ENCODE data around the gene TMEM131L.
A peak's percentile ranks its signal among the peaks of the same experiment; 100 is the strongest.

TMEM131L gene

GRCh38 chr4:153622778-153623240, 156.6 kb downstream of the TMEM131L start:
- no peak for DNase-seq

GRCh38 chr4:153623491-153623890, 157.3 kb downstream of the TMEM131L start:
- DNase-seq, result no peak

- no peak for DNase-seq
These were observed 162.7 kb downstream of the TMEM131L start for GRCh38 chr4:153628796-153629315.

- no peak for DNase-seq
These were observed 163.6 kb downstream of the TMEM131L start for GRCh38 chr4:153629776-153630175.

- peak; percentile 26 for DNase-seq
These were observed 168.7 kb downstream of the TMEM131L start for GRCh38 chr4:153634738-153635353.

GRCh38 chr4:153635846-153636245, 169.7 kb downstream of the TMEM131L start:
- DNase-seq, result no peak

GRCh38 chr4:153637201-153637600, 171.0 kb downstream of the TMEM131L start:
- no peak for DNase-seq

- DNase-seq, result no peak
These were observed 171.9 kb downstream of the TMEM131L start for GRCh38 chr4:153638011-153638410.

GRCh38 chr4:153638999-153639398, 172.8 kb downstream of the TMEM131L start:
- DNase-seq, result no peak

- no peak for DNase-seq
These were observed 174.0 kb downstream of the TMEM131L start for GRCh38 chr4:153639833-153640802.

- no peak for DNase-seq
These were observed 175.4 kb downstream of the TMEM131L start for GRCh38 chr4:153641532-153641931.

GRCh38 chr4:153643406-153644383, 177.5 kb downstream of the TMEM131L start:
- DNase-seq, result peak; percentile 61

- DNase-seq, result no peak
These were observed 179.0 kb downstream of the TMEM131L start for GRCh38 chr4:153645183-153645582.

- DNase-seq, result no peak
These were observed 180.1 kb downstream of the TMEM131L start for GRCh38 chr4:153646261-153646660.

- no peak for DNase-seq
These were observed 180.8 kb downstream of the TMEM131L start for GRCh38 chr4:153646978-153647377.

GRCh38 chr4:153647975-153648374, 181.8 kb downstream of the TMEM131L start:
- DNase-seq, result no peak

GRCh38 chr4:153649572-153649991, 183.4 kb downstream of the TMEM131L start:
- peak; percentile 20 for DNase-seq

- no peak for DNase-seq
These were observed 185.0 kb downstream of the TMEM131L start for GRCh38 chr4:153651116-153651515.

- DNase-seq, result no peak
These were observed 185.4 kb downstream of the TMEM131L start for GRCh38 chr4:153651587-153651986.

- no peak for DNase-seq
These were observed 186.1 kb downstream of the TMEM131L start for GRCh38 chr4:153652051-153652784.

GRCh38 chr4:153655002-153655541, 188.9 kb downstream of the TMEM131L start:
- DNase-seq, result no peak
